HUES6 (cell line): ENCODE data around the gene SCD5.

Source experiments
- H3K27ac ChIP-seq: 2 replicates; pipeline ENCODE4 v1.7.0; 2013; ENCODE audit warnings: low read depth, mild to moderate bottlenecking, low read length, inconsistent platforms
- H3K27me3 ChIP-seq: 2 replicates; pipeline ENCODE4 v1.6.1; 2013; ENCODE audit warnings: low read length; ENCODE audit not compliant: control insufficient read depth, insufficient read depth
- H3K36me3 ChIP-seq: 2 replicates; pipeline ENCODE4 v1.6.1; 2013; ENCODE audit warnings: low read length; ENCODE audit not compliant: control insufficient read depth, insufficient read depth
- H3K4me1 ChIP-seq: 2 replicates; pipeline ENCODE4 v1.6.1; 2013; ENCODE audit warnings: low read length; ENCODE audit not compliant: control insufficient read depth, insufficient read depth
- H3K4me3 ChIP-seq: 2 replicates; pipeline ENCODE4 v1.5.1; 2013; ENCODE audit warnings: low read depth, low read length
- H3K9ac ChIP-seq: one replicate; pipeline ENCODE4 v1.6.1; 2013; ENCODE audit warnings: mild to moderate bottlenecking, low read length
- H3K9me3 ChIP-seq: 2 replicates; pipeline ENCODE4 v1.6.1; 2013; ENCODE audit warnings: low read depth, low read length; ENCODE audit not compliant: control insufficient read depth, insufficient read depth

Gene SCD5

DNA sequence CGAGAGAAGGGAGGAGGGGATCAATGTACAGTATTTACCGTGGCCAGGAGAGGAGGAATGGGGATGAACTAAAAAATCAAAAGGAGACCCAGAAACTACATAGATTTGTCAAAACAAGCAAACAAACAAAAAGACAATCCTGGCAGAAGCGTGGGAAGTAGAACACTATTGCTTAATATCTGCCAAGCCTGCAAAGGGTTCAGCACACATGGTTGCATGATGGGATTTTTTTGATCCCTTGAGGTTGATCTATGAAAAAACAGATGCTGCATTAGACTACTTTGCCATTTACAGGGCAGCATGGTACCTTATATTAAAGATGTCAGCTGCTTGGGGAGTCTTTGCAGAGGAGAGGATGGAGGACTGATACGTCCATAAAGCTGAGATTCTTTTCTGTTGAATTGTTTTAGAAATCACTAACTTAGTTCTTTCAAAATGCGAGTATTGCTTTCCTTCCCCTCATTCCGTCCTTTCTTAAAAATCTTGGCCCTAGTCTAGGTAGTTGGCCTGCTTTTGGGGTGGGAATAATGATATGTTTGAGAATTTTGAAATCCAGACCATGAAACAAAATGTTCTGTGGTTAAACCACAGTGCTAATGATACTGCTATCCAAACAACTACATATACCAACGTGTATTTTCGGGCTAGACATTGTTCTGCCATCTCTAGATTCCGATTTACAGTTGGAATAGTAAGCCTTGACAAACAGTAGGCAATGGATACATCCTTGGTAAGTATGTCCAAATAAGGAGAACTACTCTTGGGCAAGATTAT lies 197.2 kb downstream of the SCD5 start:
- no peaks in the 10 kb centered on the region for H3K27me3 ChIP-seq
- no peak overlapping the region for H3K4me3 ChIP-seq
- H3K9ac ChIP-seq = no peak overlapping the region
- H3K4me1 ChIP-seq = peaks cover 3% of the 10 kb centered on the region; the same call in 1 of the 2 replicates
- H3K9me3 ChIP-seq = no peaks in the 10 kb centered on the region
- no peaks in the 10 kb centered on the region for H3K36me3 ChIP-seq
- H3K27ac ChIP-seq = no peak overlapping the region

DNA sequence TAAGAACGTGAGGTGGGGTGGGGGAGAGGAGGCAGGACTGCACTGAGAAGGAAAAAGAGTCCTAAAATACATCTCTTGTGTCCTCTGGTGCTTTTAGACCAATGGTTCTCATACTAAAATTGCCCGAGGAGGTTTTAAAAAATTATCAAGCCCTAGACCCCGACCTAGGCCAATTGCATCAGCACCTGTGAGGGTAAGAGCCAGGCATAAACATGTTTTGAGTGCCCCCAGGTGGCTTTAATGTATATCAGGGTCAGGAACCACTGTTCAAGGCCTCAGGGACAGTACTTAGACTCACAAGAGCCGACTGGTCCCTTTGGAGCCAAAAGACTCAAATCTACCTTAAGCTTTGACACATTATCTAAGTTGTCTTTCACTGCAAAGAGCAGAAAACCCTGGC lies 199.3 kb downstream of the SCD5 start:
- no peaks in the 10 kb centered on the region for H3K36me3 ChIP-seq
- H3K9ac ChIP-seq = no peak overlapping the region
- no peaks in the 10 kb centered on the region for H3K9me3 ChIP-seq
- peaks cover 3% of the 10 kb centered on the region; the same call in 1 of the 2 replicates for H3K4me1 ChIP-seq
- H3K27ac ChIP-seq = no peak overlapping the region
- no peaks in the 10 kb centered on the region for H3K27me3 ChIP-seq
- H3K4me3 ChIP-seq = no peak overlapping the region

DNA sequence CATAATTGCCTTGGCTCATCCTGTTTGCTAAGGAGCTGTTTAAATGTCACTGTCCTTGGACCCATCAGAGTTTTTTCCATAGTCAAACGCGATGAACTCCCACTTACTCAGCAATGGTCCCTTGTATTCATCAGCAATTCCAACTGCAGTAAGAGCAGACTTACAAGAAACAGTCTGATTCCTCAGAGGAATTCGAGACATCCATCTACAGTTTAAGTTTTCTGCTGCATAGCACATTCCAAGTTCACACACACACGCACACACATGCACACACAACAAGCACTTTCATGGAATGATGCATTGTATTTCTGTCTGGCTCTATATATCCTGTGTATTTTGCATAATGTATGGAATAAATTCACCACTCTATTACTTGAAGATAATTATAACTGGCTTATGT lies 204.1 kb downstream of the SCD5 start:
- H3K4me1 ChIP-seq = peaks cover 18% of the 10 kb centered on the region
- no peak overlapping the region for H3K4me3 ChIP-seq
- H3K36me3 ChIP-seq = no peaks in the 10 kb centered on the region
- H3K9me3 ChIP-seq = no peaks in the 10 kb centered on the region
- no peak overlapping the region for H3K9ac ChIP-seq
- no peak overlapping the region for H3K27ac ChIP-seq
- no peaks in the 10 kb centered on the region for H3K27me3 ChIP-seq

DNA sequence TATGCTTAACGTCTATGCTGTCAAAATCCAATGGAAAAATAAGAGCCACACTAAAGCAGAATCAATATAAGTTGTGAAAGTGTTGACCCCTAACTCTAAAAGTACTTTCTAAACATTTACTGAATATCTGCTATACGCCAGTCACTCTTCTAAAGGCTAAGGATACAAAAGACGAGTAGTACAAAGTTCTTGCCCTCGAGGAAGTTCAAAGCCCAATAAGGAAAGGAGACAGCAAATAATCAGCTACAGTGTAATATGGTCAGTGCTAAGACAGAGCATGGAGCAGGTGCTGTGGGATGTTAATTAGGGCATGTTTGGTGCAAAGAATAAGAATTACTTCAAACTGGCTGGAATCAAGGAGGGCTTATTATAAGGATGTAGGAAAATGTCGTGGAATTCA lies 205.2 kb downstream of the SCD5 start:
- peaks cover 15% of the 10 kb centered on the region for H3K4me1 ChIP-seq
- no peaks in the 10 kb centered on the region for H3K27me3 ChIP-seq
- no peak overlapping the region for H3K4me3 ChIP-seq
- no peak overlapping the region for H3K9ac ChIP-seq
- no peaks in the 10 kb centered on the region for H3K36me3 ChIP-seq
- H3K9me3 ChIP-seq = no peaks in the 10 kb centered on the region
- H3K27ac ChIP-seq = no peak overlapping the region

DNA sequence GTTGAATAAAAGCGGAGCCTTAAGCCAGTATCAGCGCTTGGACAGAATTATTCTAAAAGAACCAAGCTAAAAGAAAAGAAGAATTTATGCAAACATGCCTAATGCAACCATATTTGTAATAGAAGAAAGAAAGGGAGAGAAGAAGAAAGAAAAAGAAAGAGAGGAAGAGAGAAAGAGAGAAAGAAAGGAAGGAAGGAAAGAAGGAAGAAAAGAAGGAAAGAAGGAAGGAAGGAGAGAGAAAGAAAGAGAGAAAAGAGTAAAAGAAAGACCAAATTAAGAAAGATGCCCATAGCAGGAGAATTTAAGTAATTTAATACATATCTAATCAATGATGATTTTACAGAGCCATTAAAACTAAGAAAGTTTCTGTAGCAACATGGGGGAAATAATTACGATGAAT lies 206.0 kb downstream of the SCD5 start:
- H3K9ac ChIP-seq = no peak overlapping the region
- peaks cover 15% of the 10 kb centered on the region for H3K4me1 ChIP-seq
- H3K4me3 ChIP-seq = no peak overlapping the region
- no peaks in the 10 kb centered on the region for H3K27me3 ChIP-seq
- no peaks in the 10 kb centered on the region for H3K36me3 ChIP-seq
- H3K9me3 ChIP-seq = no peaks in the 10 kb centered on the region
- H3K27ac ChIP-seq = no peak overlapping the region

DNA sequence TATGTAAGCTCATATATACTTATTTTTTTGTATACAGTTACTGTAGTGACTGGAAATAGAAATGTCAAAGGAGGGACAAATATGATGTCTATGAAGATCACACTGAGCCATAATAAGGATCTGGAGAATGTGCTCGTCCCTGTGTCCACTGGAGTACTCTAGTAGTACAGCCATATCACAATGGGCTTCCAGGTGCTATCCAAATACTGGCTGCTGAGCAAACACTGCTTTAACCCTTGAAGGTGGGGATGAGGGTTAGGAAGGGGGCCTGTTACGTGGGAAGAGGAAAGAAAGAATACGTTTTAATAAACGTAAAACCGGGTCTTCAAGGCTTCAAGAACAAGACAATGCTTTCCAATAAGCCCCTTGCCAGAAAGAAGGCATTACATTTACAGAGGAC lies 207.0 kb downstream of the SCD5 start:
- no peaks in the 10 kb centered on the region for H3K9me3 ChIP-seq
- H3K4me1 ChIP-seq = peaks cover 20% of the 10 kb centered on the region
- H3K9ac ChIP-seq = no peak overlapping the region
- no peak overlapping the region for H3K4me3 ChIP-seq
- no peaks in the 10 kb centered on the region for H3K27me3 ChIP-seq
- H3K27ac ChIP-seq = no peak overlapping the region
- H3K36me3 ChIP-seq = no peaks in the 10 kb centered on the region

DNA sequence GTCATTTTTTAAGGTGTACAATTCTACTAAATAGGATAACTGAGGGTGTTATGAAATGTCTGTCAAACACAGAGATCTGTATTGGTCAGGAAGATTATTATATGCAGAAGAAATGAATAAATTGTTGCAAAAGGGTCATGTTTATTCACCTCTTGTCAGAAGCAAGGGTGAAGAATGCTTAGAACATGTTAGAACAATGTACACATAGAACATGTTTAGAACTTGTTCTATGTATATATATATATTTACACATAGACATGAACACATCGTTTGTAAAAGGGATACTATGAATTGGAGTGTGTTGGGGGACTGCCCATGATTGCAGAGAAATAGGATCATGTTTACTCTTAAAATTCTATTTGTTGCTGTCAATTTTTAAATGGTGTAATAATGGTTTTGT lies 208.8 kb downstream of the SCD5 start:
- H3K36me3 ChIP-seq = no peaks in the 10 kb centered on the region
- H3K4me3 ChIP-seq = no peak overlapping the region
- H3K27me3 ChIP-seq = no peaks in the 10 kb centered on the region
- no peak overlapping the region for H3K9ac ChIP-seq
- H3K4me1 ChIP-seq = peaks cover 38% of the 10 kb centered on the region
- no peak overlapping the region for H3K27ac ChIP-seq
- no peaks in the 10 kb centered on the region for H3K9me3 ChIP-seq

DNA sequence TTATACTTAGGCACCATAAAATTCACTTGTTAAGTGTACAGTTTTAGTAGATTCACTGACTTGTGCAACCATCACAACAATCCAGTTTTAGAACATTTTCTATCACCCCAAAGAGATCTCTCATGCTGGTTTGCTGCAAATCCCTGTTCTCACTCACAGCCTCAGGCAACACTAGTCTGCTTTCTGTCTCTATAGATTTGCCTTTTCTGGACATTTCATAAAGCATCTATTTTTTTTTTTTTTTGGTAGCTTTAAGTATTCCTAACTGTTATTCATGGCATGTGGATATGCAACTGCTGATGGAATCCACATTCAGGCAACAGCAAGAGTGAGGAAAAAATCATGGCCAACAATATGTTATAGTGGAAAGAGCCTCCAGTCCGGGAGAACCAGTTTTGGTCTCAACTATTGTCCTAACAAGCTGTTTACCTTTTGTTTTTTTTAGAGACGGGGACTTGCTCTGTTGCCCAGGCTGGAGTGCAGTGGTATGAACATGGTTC lies 209.8 kb downstream of the SCD5 start:
- no peaks in the 10 kb centered on the region for H3K27me3 ChIP-seq
- no peak overlapping the region for H3K27ac ChIP-seq
- peaks cover 48% of the 10 kb centered on the region for H3K4me1 ChIP-seq
- H3K4me3 ChIP-seq = no peak overlapping the region
- H3K9me3 ChIP-seq = no peaks in the 10 kb centered on the region
- no peaks in the 10 kb centered on the region for H3K36me3 ChIP-seq
- H3K9ac ChIP-seq = no peak overlapping the region

DNA sequence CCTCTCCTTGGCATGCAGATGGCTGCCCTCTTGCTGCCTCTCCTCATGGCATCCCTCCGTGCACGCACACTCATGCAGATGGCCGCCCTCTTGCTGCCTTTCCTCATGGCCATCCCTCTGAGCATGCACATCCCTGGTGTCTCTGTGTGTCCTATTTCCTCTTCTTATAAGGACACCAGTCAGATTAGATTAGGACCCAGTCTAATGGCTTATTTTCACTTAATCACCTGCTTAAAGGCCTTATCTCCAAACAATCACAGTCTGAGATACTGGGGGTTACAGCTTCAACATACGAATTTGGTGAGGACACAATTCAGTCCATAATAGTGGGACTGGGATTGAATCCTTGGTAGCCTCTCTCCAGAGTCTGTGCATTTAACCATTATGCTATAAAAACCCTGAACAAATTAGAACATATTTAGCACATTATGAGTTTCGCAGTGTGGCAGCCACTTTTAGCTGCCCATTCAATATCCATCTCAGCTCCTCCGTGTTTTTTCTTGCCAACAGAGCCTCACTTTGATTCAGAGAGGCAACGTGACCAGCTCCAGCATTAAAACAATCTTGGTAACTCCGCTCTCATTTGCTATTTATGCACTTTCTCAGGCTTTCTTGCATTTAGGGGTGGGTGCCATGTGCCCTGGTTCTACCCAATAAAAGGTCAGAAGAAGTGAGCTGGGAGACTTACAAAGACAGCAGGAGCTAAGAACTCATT lies 210.6 kb downstream of the SCD5 start:
- Histone ChIP-seq H3K4me3 (no peak overlapping the region), H3K27ac (no peak overlapping the region), H3K9ac (no peak overlapping the region), H3K4me1 (peaks cover 52% of the 10 kb centered on the region), H3K9me3 (no peaks in the 10 kb centered on the region), H3K27me3 (no peaks in the 10 kb centered on the region), H3K36me3 (no peaks in the 10 kb centered on the region)

DNA sequence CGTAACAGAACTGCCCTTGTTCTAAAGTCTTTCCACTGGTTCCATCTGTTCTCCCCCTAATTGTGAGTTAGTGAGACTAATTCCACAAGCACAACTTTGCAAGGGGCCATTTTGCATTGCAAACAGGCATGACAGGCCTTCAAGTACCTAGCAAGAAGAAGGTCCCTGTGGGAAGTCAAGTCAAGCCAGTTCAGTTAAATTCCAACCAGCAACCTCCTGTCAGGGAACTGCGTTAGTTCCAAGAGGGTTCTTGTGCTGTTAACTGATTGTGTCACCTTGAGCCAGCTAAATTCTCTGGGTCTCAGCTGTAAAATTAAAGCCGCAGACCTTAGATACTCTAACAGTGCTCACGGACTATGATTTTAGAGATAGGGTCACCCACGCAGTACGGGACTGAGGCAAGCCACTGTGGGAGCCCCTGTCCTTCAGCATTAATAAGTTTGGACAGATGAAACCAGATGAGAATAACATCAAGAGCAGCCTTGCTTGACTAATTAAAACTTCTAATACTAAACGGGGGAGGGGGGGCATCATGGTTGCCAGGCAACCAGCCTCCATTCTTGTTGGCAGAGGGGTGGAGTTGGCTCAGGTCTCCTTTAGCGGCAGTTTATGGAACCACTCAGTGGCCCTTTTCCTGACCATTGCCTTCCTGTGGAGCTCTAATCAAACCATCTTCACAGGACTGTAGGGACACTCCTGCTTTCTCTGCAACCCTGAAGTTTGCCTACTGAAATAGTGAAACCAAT lies 212.7 kb downstream of the SCD5 start:
- peaks cover 41% of the 10 kb centered on the region for H3K4me1 ChIP-seq
- H3K9me3 ChIP-seq = no peaks in the 10 kb centered on the region
- H3K36me3 ChIP-seq = no peaks in the 10 kb centered on the region
- no peak overlapping the region for H3K27ac ChIP-seq
- H3K4me3 ChIP-seq = no peak overlapping the region
- H3K27me3 ChIP-seq = no peaks in the 10 kb centered on the region
- no peak overlapping the region for H3K9ac ChIP-seq

DNA sequence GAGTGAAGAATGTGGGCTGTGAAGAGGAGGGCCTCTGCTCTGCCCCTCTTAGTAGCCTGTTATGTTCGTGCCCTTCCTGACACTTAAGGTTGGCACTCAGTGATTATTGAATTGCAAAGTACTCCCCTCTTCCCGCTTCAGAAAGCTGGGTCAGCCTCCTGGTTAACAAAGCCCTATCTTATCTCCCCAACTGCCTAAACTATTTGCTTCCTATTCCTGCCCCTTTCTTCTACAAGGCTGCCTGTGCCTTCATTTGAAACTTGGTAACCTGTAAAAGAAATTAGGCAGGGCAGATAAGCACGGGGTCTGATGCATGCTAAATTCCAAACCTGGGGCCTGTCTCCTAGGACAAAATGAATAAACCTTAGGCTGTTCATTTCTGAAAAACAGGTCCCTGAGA lies 213.7 kb downstream of the SCD5 start:
- no peaks in the 10 kb centered on the region for H3K27me3 ChIP-seq
- no peaks in the 10 kb centered on the region for H3K36me3 ChIP-seq
- H3K4me1 ChIP-seq = peaks cover 37% of the 10 kb centered on the region
- no peak overlapping the region for H3K9ac ChIP-seq
- no peaks in the 10 kb centered on the region for H3K9me3 ChIP-seq
- no peak overlapping the region for H3K4me3 ChIP-seq
- H3K27ac ChIP-seq = no peak overlapping the region
